Skeletal muscle satellite cell (primary cell): ENCODE results near the gene METRN.
A peak's percentile ranks its signal among the peaks of the same experiment; 100 is the strongest.

Experiments used
- H3K27me3 ChIP-seq: 2 replicates; pipeline ENCODE4 v1.7.0; 2013; ENCODE audit warnings: low read length; ENCODE audit not compliant: control insufficient read depth, insufficient read depth
- H3K36me3 ChIP-seq: 2 replicates; pipeline ENCODE4 v1.7.0; 2013; ENCODE audit warnings: mild to moderate bottlenecking, control low read depth, low read length; ENCODE audit not compliant: insufficient read depth
- H3K4me1 ChIP-seq: 2 replicates; pipeline ENCODE4 v1.7.0; 2013; ENCODE audit warnings: low read length; ENCODE audit not compliant: control insufficient read depth, insufficient read depth
- H3K4me2 ChIP-seq: 2 replicates; pipeline ENCODE4 v1.7.0; 2013; ENCODE audit warnings: mild to moderate bottlenecking, low read length
- H3K4me3 ChIP-seq: 2 replicates; pipeline ENCODE4 v1.7.0; 2013; ENCODE audit warnings: low read length
- H3K9ac ChIP-seq: 2 replicates; pipeline ENCODE4 v1.7.0; 2013; ENCODE audit warnings: mild to moderate bottlenecking, low read depth, low read length, moderate library complexity
- H3K9me3 ChIP-seq: replicated peaks from 2 replicates; pipeline ENCODE4 v1.7.0; 2013; ENCODE audit warnings: mild to moderate bottlenecking, control low read depth, low read length

Gene METRN

GRCh38 chr16:672851-673250 is 42.1 kb upstream of the METRN start:
- Histone ChIP-seq H3K9me3 (no peaks in the 10 kb centered on the region), H3K9ac (no peak overlapping the region), H3K36me3 (peaks cover 41% of the 10 kb centered on the region), H3K27me3 (no peaks in the 10 kb centered on the region), H3K4me1 (peaks cover 12% of the 10 kb centered on the region), H3K4me3 (no peak overlapping the region), H3K4me2 (no peak overlapping the region)

- Histone ChIP-seq H3K36me3 (peaks cover 41% of the 10 kb centered on the region), H3K9ac (no peak overlapping the region), H3K4me1 (peaks cover 12% of the 10 kb centered on the region)
Measured at GRCh38 chr16:673399-673991, 41.4 kb upstream of the METRN start.

GRCh38 chr16:674214-674881 is 40.6 kb upstream of the METRN start:
- Histone ChIP-seq H3K4me3 (no peak overlapping the region), H3K4me1 (peaks cover 6% of the 10 kb centered on the region), H3K27me3 (no peaks in the 10 kb centered on the region), H3K9ac (no peak overlapping the region), H3K36me3 (peaks cover 39% of the 10 kb centered on the region), H3K9me3 (no peaks in the 10 kb centered on the region), H3K4me2 (no peak overlapping the region)

More at GRCh38 chr16:673399-673991, 41.4 kb upstream of the METRN start:
- Histone ChIP-seq H3K4me3 (no peak overlapping the region), H3K4me2 (no peak overlapping the region), H3K9me3 (no peaks in the 10 kb centered on the region), H3K27me3 (no peaks in the 10 kb centered on the region)

GRCh38 chr16:674968-675883 is 39.7 kb upstream of the METRN start, which contains the start of gene RHBDL1:
Gene RHBDL1 (plus strand): TSS chr16:675671. CDS start chr16:675791, 120 bp downstream.
- Histone ChIP-seq H3K4me3 (peak within 1 kb of the TSS; percentile 59), H3K36me3 (peaks cover 30% of the 10 kb centered on the region), H3K4me1 (peaks cover 7% of the 10 kb centered on the region), H3K9ac (no peak within 1 kb of the TSS), H3K27me3 (no peaks in the 10 kb centered on the region), H3K4me2 (peak within 1 kb of the TSS; percentile 76), H3K9me3 (no peaks in the 10 kb centered on the region)

- H3K4me1 ChIP-seq, result peaks cover 8% of the 10 kb centered on the region
- H3K36me3 ChIP-seq, result peaks cover 24% of the 10 kb centered on the region
- peak overlapping the region; percentile 76 for H3K4me2 ChIP-seq
- peak overlapping the region; percentile 45 for H3K4me3 ChIP-seq
- H3K9me3 ChIP-seq, result no peaks in the 10 kb centered on the region
- no peaks in the 10 kb centered on the region for H3K27me3 ChIP-seq
- H3K9ac ChIP-seq, result no peak overlapping the region
Measured at GRCh38 chr16:675884-676564, 38.9 kb upstream of the METRN start.

- Histone ChIP-seq H3K4me3 (no peak overlapping the region), H3K9ac (no peak overlapping the region), H3K4me1 (peaks cover 13% of the 10 kb centered on the region), H3K27me3 (no peaks in the 10 kb centered on the region), H3K9me3 (no peaks in the 10 kb centered on the region), H3K36me3 (peaks cover 24% of the 10 kb centered on the region), H3K4me2 (no peak overlapping the region)
Measured at GRCh38 chr16:676565-676902, 38.4 kb upstream of the METRN start.

GRCh38 chr16:676913-677312 is 38.0 kb upstream of the METRN start:
- peaks cover 16% of the 10 kb centered on the region for H3K4me1 ChIP-seq
- no peak overlapping the region for H3K4me3 ChIP-seq
- H3K9ac ChIP-seq, result no peak overlapping the region
- no peaks in the 10 kb centered on the region for H3K9me3 ChIP-seq
- H3K27me3 ChIP-seq, result no peaks in the 10 kb centered on the region
- no peak overlapping the region for H3K4me2 ChIP-seq
- peaks cover 28% of the 10 kb centered on the region for H3K36me3 ChIP-seq

- no peaks in the 10 kb centered on the region for H3K27me3 ChIP-seq
- H3K9me3 ChIP-seq, result no peaks in the 10 kb centered on the region
- H3K4me3 ChIP-seq, result no peak overlapping the region
- peaks cover 23% of the 10 kb centered on the region for H3K4me1 ChIP-seq
- no peak overlapping the region for H3K9ac ChIP-seq
- peaks cover 28% of the 10 kb centered on the region for H3K36me3 ChIP-seq
- no peak overlapping the region for H3K4me2 ChIP-seq
Measured at GRCh38 chr16:677316-678190, 37.4 kb upstream of the METRN start.

- Histone ChIP-seq H3K9ac (no peak overlapping the region), H3K36me3 (peaks cover 28% of the 10 kb centered on the region)
Measured at GRCh38 chr16:678209-678857, 36.6 kb upstream of the METRN start.

More at GRCh38 chr16:678209-678857, 36.6 kb upstream of the METRN start:
- Histone ChIP-seq H3K4me2 (no peak overlapping the region), H3K27me3 (no peaks in the 10 kb centered on the region), H3K4me1 (peaks cover 30% of the 10 kb centered on the region), H3K9me3 (no peaks in the 10 kb centered on the region), H3K4me3 (no peak overlapping the region)
